Mucosa of rectum (tissue), 2 donors: ENCODE data around the gene FAM174B.

ENCODE experiments used
- H3K27ac ChIP-seq, 2 donors: one replicate each; pipeline ENCODE4 v1.7.0; 2013; ENCODE audit warnings: inconsistent platforms in 2 of 2, low read depth in 2 of 2, low read length in 2 of 2
- H3K27me3 ChIP-seq, 2 donors: one replicate each; pipeline ENCODE4 v1.7.0; 2013; ENCODE audit warnings: low read length in 2 of 2; ENCODE audit not compliant: control insufficient read depth in 2 of 2, insufficient read depth in 2 of 2
- H3K36me3 ChIP-seq, 2 donors: one replicate each; pipeline ENCODE4 v1.7.0; 2013; ENCODE audit warnings: low read length in 2 of 2; ENCODE audit not compliant: control insufficient read depth in 2 of 2, insufficient read depth in 2 of 2
- H3K4me1 ChIP-seq, 2 donors: one replicate each; pipeline ENCODE4 v1.7.0; 2013; ENCODE audit warnings: low read length in 2 of 2, mild to moderate bottlenecking in 1 of 2; ENCODE audit not compliant: control insufficient read depth in 2 of 2, insufficient read depth in 2 of 2
- H3K4me3 ChIP-seq, 2 donors: one replicate each; pipeline ENCODE4 v1.7.0; 2013; ENCODE audit warnings: low read length in 2 of 2
- H3K9ac ChIP-seq, 2 donors: one replicate each; pipeline ENCODE4 v1.7.0; 2013; ENCODE audit warnings: low read length in 2 of 2, low read depth in 1 of 2, mild to moderate bottlenecking in 1 of 2
- H3K9me3 ChIP-seq, 2 donors: one replicate each; pipeline ENCODE4 v1.7.0; 2013; ENCODE audit warnings: low read length in 2 of 2; ENCODE audit not compliant: control insufficient read depth in 2 of 2
- donor health status: healthy.
- donor health status: Normal muscosa, but diverticular disease.

The FAM174B gene

DNA sequence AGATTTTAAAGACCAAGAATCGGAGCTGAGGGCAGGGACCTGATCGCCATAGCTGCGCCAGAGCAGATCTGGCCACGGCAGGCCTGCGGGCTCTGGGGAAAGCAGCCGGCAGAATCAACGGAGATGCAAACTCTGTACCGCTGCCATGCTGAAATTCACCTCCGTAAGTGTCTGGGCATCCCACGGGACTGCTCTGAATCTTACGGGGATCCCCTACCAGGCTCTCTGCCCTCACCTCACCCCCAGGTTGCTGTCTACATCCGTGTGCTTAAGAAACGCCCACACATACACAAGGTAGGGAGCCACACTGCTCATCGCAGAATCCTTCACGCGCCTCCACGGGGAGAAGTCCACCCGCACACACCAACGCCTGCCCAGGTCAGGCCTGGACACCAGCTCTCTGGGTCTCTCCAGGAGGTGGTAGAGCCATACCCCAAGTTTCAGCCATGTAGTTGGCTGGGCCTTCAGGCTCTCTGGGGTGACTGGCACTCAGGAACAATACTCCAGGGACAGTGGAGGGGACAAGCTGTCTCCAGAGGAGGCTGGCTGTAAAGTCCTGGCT, 33.5 kb downstream of the FAM174B start:
- no peaks in the 10 kb centered on the region for H3K9me3 ChIP-seq
- no peaks in the 10 kb centered on the region for H3K36me3 ChIP-seq
- H3K4me1 ChIP-seq, result peaks cover 2 to 18% of the 10 kb centered on the region in 2 donors
- no peak overlapping the region for H3K9ac ChIP-seq
- H3K27ac ChIP-seq, result no peak overlapping the region
- H3K27me3 ChIP-seq, result no peaks in the 10 kb centered on the region
- H3K4me3 ChIP-seq, result no peak overlapping the region

DNA sequence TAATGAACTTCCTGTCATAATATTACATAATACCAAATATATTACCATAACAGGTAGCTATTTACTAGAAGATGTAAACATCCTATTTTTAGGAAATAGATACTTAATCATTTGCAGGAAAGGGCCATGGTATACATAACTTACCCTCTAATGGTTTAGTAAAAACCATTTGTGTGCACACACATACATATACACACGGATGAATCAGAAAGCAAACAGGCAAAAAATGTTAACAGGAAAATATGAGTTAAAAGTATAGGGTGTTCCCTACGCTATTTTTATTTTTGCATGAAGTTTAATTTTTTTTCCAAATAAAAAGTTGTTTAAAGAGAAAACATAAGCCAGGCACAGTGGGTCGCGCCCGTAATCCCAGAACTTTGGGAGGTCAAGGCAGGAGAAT, 34.6 kb downstream of the FAM174B start:
- H3K4me1 ChIP-seq, result peaks cover 9 to 25% of the 10 kb centered on the region in 2 donors
- H3K27me3 ChIP-seq, result no peaks in the 10 kb centered on the region
- H3K4me3 ChIP-seq, result no peak overlapping the region
- H3K9me3 ChIP-seq, result no peaks in the 10 kb centered on the region
- no peak overlapping the region for H3K27ac ChIP-seq
- H3K36me3 ChIP-seq, result no peaks in the 10 kb centered on the region
- H3K9ac ChIP-seq, result no peak overlapping the region

DNA sequence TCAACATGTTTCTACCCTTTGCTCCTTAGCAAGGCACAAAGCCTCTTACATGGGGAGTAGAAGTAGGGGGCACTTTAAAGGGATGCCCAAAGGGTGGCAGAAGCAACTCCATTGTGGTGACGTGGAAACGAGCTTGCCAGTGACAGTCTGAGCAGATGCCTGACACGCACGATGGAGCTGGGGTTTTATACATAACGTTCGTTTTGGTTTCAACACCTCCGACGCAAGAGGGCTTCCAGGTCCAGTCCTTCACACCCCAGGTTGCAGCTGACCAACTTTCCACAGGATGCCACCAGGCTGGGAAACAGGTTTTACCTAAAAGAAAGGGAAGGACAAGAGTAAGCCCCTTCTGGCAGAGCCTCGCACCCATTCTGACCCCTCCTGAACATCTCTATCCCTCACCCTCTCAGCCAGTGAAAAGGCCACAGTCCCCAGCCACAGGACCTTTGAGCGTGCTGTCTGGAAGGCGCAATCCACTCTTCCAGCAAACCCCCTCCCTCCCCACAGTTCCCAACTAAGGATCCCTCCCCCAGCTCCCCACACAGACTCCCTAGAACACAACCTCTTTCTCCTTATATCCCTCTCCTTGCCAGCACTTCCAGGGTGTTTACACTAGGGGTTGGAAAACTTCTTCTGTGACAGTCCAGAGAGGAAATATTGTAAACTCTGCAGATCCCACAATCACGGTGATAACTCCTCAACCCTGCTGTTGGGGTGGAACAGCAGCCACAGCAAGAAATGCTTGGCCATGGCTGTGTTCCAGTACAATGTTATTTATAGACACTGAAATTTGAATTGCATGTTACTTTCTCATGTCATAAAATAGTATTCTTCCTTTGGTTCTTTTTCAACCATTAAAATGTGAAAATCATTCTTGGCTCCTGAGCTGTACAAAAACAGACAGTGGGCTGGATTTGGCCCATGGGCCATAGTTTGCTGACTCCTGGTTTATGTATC, 36.2 kb downstream of the FAM174B start:
- no peaks in the 10 kb centered on the region for H3K36me3 ChIP-seq
- H3K27ac ChIP-seq, result peak overlapping the region; percentile 13 to 23
- peaks cover 9 to 25% of the 10 kb centered on the region in 2 donors for H3K4me1 ChIP-seq
- no peaks in the 10 kb centered on the region for H3K9me3 ChIP-seq
- H3K4me3 ChIP-seq, result no peak overlapping the region
- no peaks in the 10 kb centered on the region for H3K27me3 ChIP-seq
- H3K9ac ChIP-seq, result no peak overlapping the region

DNA sequence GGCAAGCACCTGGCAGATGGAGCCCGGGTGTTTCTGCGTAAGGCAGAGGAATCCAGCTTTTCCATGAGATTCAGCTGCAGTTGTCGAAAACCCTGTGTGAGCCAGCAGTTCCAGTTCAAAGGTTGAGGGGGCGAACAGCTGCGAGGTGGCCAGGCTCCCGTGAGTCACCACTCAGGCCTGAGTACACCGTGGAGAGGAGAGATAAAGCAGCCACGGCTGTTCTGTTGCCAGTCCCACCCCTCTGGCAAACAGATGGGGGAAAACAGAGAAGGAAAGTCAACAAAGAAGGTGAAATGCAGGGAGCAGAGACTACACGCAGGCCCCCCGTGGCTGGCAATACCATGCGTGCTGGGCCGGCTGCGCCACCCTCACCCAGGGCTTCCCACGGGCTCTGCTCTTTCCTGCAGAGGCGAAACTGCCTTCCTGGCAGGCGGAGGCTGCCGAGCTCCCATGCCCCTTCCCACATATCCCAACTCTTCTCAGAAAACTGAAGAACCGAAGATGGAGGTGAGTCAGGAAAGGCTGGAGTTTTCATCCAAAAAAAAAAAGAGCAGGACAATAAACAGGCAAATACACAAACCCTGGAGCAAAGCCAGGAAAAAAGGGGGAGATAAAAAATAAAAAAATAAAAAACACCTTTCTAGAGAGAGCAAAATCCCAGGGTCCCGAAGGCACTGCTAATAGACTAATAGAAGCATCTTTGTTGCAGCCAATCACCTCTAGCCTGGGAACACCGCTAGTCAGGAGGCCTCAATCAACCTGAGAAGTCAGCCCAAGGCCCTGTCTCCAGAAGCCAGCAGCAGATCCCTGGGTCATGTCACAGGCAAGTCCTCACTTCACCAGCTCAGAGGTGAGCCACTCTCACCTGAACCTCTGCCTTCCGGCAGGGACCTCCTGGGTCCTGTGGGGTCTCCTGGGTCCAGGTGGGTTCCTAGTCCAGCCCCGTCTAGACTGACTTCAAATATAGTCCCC, 37.7 kb downstream of the FAM174B start:
- H3K9ac ChIP-seq, result no peak overlapping the region
- peaks cover 9 to 23% of the 10 kb centered on the region in 2 donors for H3K4me1 ChIP-seq
- H3K27me3 ChIP-seq, result no peaks in the 10 kb centered on the region
- peak overlapping the region; percentile 52 to 63 for H3K27ac ChIP-seq
- H3K9me3 ChIP-seq, result no peaks in the 10 kb centered on the region
- H3K36me3 ChIP-seq, result no peaks in the 10 kb centered on the region
- no peak overlapping the region for H3K4me3 ChIP-seq

DNA sequence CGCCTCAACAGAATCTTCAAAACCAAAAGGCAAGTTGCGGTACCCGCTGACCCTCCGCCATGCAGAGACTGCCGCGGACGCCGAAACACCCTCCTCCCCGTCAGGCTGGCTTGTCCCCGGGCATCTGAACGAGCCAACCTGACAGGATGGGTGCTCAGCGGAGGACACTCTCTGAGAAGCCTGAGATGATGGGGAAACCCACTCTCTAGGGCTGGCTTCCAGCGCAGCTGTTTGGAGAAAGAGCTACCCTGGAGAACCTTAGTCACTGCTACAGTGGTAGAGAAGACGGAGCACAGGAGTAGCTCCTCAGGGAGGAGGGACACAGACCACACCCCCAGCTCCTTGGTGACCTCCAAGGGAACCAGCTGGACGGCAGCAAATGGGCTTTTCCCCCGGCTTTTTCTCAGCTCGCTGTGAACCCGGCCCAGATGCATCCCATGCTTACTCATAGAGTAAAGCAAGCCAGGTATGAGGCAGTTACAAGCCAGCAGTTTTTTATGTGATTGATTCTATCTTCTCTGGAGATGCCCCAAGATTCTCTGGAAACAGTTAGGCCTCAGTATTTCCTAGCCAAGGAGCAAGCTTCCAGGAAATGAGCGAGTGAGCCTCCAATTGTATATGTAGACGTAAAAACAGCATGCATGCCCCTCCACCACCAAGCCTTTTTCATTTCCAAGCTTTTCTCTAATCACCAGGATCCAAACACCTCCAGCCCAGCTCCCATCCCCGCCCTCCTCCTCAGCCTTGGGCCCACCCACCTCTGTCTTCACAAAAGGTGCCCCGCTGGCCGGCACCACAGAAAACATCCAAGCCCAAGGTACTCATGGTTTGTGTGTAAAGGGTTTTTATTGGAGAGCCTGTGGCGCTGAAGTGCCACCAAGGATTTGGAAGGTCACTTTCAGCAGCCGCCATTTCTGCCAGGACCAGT, 38.7 kb downstream of the FAM174B start:
- peaks cover 9 to 23% of the 10 kb centered on the region in 2 donors for H3K4me1 ChIP-seq
- no peak overlapping the region for H3K4me3 ChIP-seq
- peak overlapping the region; percentile 56 to 63 for H3K27ac ChIP-seq
- H3K9ac ChIP-seq, result no peak overlapping the region
- no peaks in the 10 kb centered on the region for H3K27me3 ChIP-seq
- no peaks in the 10 kb centered on the region for H3K9me3 ChIP-seq
- H3K36me3 ChIP-seq, result no peaks in the 10 kb centered on the region

DNA sequence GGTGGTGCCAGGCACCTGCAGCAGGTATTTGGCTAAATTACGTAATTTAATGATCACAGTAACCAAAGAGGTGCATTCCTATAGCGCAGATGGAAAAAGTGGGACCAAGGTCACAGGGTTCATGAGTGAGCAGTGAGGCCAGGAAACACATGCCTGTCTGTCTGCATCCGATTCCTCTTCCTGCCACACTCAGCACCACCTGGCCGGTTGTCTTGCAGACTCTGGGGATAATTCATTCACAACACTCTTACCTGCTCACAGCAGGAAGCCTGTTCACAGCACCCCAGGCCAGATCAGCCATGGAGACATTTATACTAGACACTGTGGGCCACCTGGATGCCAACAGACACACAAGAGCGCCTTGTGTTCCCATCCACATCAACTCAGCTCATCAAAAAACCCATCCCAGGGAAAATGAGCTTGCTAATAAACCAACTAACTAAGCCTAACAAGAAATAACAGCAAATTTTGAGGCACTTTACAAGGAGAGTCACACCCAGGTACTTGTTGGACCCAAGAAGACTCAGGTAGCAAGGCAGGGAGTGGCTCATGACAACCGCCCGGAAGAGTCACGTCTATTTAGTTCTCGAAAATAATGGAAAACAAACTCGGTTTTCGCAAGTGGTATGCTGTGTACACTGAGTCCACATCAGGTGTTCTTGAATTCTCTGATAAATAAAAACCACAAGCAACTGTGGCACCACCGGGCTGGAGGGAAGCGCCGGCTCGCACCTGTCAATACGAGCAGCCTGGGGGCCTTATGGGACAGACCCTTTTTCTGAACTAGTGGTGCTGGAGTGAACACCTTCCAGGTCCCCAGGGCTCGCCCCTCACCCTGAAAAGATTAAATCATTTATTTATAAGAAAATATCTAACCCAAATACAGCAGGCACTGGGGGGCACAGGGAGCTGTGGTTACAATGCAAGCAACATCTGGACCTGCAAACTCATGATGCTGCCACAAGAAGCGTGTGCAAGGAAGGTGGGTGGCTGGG, 40.5 kb downstream of the FAM174B start:
- no peak overlapping the region for H3K9ac ChIP-seq
- no peak overlapping the region for H3K27ac ChIP-seq
- H3K9me3 ChIP-seq, result no peaks in the 10 kb centered on the region
- H3K27me3 ChIP-seq, result no peaks in the 10 kb centered on the region
- no peaks in the 10 kb centered on the region for H3K36me3 ChIP-seq
- no peak overlapping the region for H3K4me3 ChIP-seq
- peaks cover 9 to 22% of the 10 kb centered on the region in 2 donors for H3K4me1 ChIP-seq

DNA sequence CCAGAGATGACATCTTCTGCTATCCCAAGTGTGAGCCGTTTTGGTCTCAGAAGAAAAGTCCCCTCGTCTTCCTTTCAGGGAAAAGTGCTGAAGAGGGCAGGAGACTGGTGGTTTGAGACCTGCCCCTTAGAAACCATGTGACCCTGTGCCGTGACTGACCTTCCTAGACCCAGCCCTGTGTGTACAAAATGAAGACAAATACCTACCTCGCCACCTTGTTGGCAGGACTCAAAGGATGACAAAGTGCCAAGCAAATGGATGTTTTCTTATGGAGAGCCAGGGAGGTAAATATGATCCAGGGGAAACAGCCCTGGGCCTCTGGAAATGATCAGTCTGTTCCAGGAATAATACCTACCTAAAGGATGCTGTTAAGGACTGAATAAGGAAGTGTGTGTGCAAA, 41.3 kb downstream of the FAM174B start:
- Histone ChIP-seq H3K4me3 (no peak overlapping the region), H3K9ac (no peak overlapping the region), H3K4me1 (peaks cover 9 to 17% of the 10 kb centered on the region in 2 donors), H3K27ac (no peak overlapping the region), H3K9me3 (no peaks in the 10 kb centered on the region), H3K36me3 (no peaks in the 10 kb centered on the region), H3K27me3 (no peaks in the 10 kb centered on the region)

DNA sequence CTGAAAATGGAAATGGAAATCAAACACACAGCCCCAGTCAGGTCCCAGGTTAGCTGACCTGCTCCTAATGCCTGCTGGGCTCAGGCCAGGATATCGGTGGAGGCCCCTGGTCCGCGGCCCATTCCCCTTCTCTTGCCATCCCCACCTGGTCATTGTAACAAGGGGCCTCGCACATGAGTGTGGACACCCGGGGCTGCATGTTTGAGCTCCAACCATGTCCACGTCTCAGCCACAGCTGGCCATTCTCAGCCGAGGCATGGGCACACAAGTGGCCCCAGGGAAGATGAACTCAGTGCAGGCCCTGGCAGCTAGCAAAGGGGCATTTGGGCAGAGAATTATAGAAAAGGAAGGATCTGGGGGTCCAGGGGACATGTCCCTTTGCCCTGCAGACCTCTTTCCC, 41.7 kb downstream of the FAM174B start:
- Histone ChIP-seq H3K4me1 (peaks cover 6 to 14% of the 10 kb centered on the region in 2 donors), H3K9me3 (no peaks in the 10 kb centered on the region), H3K27ac (no peak overlapping the region), H3K9ac (no peak overlapping the region), H3K27me3 (no peaks in the 10 kb centered on the region), H3K36me3 (no peaks in the 10 kb centered on the region), H3K4me3 (no peak overlapping the region)
